ENCODE results near the gene PATJ. TPM values are rescaled to one million over a fixed set of nuclear protein-coding genes. Genes with fewer than 3 reads are reported as not detected.

The PATJ gene
- total RNA-seq, 2 donors from 2014 or later: 42.7 to 67.5 TPM

GRCh38 chr1:61950418-61950817 lies 208.1 kb downstream of the PATJ start:
- H3K27me3 ChIP-seq (replicated peaks; ENCODE audit: insufficient read depth): no peaks in the 10 kb centered on the region
- intact Hi-C loops (cut with DNase I): no loop called here
- 47% methylated on average over 2 of the region's 2 CpGs for WGBS

GRCh38 chr1:61951731-61952580 lies 209.7 kb downstream of the PATJ start:
- Histone ChIP-seq H3K27me3 (replicated peaks; ENCODE audit: insufficient read depth) (no peaks in the 10 kb centered on the region), H3K4me3 (no peak overlapping the region), H3K4me1 (replicated peaks) (no peaks in the 10 kb centered on the region), H3K9me3 (no peaks in the 10 kb centered on the region), H3K27ac (peak overlapping the region in 1 of 2 donors; percentile 2), H3K36me3 (no peaks in the 10 kb centered on the region)
- DNase-seq (ENCODE audit: low spot score): peak; percentile 12
- intact Hi-C loops (cut with DNase I): no loop called here
- 41% methylated on average over 9 of the region's 9 CpGs for WGBS
- TF ChIP-seq POLR2AphosphoS5 (IDR thresholded peaks at IDR 0.05): peak; percentile 10
- TF ChIP-seq CTCF (IDR thresholded peaks at IDR 0.05): no peak
- TF ChIP-seq POLR2A (IDR thresholded peaks at IDR 0.05): no peak

More at GRCh38 chr1:61950418-61950817, 208.1 kb downstream of the PATJ start:
- Histone ChIP-seq H3K27ac (no peak overlapping the region), H3K4me1 (replicated peaks) (no peaks in the 10 kb centered on the region), H3K4me3 (no peak overlapping the region), H3K9me3 (no peaks in the 10 kb centered on the region), H3K36me3 (no peaks in the 10 kb centered on the region)
- TF ChIP-seq POLR2A (IDR thresholded peaks at IDR 0.05) (no peak), CTCF (IDR thresholded peaks at IDR 0.05) (peak in 2 of 4 experiments; percentile 18 to 20)
- DNase-seq (ENCODE audit: low spot score): no peak

- Histone ChIP-seq H3K27me3 (replicated peaks; ENCODE audit: insufficient read depth) (no peaks in the 10 kb centered on the region), H3K4me3 (no peak overlapping the region), H3K27ac (no peak overlapping the region), H3K36me3 (no peaks in the 10 kb centered on the region), H3K4me1 (replicated peaks) (no peaks in the 10 kb centered on the region), H3K9me3 (no peaks in the 10 kb centered on the region)
- no peak for DNase-seq (ENCODE audit: low spot score)
- TF ChIP-seq CTCF (IDR thresholded peaks at IDR 0.05) (no peak), POLR2AphosphoS5 (IDR thresholded peaks at IDR 0.05) (no peak), POLR2A (IDR thresholded peaks at IDR 0.05) (no peak)
- WGBS: 48% methylated on average over 1 of the region's 1 CpG
- intact Hi-C loops (cut with DNase I): no loop called here
Observed at GRCh38 chr1:61952675-61953074, 210.4 kb downstream of the PATJ start.

- H3K27me3 ChIP-seq (replicated peaks; ENCODE audit: insufficient read depth): no peaks in the 10 kb centered on the region
- WGBS: 90% methylated on average over 2 of the region's 2 CpGs
- H3K4me1 ChIP-seq (replicated peaks): no peaks in the 10 kb centered on the region
- intact Hi-C loops (cut with DNase I): no loop called here
- H3K36me3 ChIP-seq: no peaks in the 10 kb centered on the region
- H3K9me3 ChIP-seq: no peaks in the 10 kb centered on the region
- no peak for DNase-seq (ENCODE audit: low spot score)
- H3K27ac ChIP-seq: no peak overlapping the region
- TF ChIP-seq POLR2AphosphoS5 (IDR thresholded peaks at IDR 0.05) (no peak), CTCF (IDR thresholded peaks at IDR 0.05) (no peak), POLR2A (IDR thresholded peaks at IDR 0.05) (no peak)
- H3K4me3 ChIP-seq: no peak overlapping the region
Observed at GRCh38 chr1:61953076-61953789, 211.0 kb downstream of the PATJ start.
